EL (cell line): ENCODE data around the gene ZNF430.
"Not testable (repeated sequence)": the region's sequence is repeated elsewhere in the genome, so short reads cannot be mapped to it uniquely, and the experiment has no call there.

Experiments used
- DNase-seq: peaks from one replicate; pipeline ENCODE4 v3.0.0-alpha.2; 2016

ZNF430 gene

GRCh38 chr19:21020298-21021227 lies at the start of gene ZNF430:
TSS of gene ZNF430 (plus strand) at chr19:21020657. CDS start at chr19:21020801, 144 bp downstream.
- peak; percentile 96 for DNase-seq

DNA sequence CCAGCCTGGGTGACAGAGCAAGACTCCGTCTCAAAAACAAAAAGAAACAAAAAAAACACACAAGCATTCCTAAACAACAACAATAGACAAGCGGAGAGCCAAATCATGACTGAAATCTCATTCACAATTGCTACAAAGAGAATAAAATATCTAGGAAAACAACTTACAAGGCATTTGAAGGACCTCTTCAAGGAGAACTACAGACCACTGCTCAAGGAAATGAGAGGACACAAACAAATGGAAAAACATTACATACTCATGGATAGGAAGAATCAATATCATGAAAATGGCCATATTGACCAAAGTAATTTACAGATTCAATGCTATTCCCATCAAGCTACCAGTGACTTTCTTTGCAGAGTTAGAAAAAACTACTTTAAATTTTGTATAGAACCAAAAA lies 27.7 kb upstream of the ZNF430 start:
- DNase-seq, result not testable (repeated sequence)

DNA sequence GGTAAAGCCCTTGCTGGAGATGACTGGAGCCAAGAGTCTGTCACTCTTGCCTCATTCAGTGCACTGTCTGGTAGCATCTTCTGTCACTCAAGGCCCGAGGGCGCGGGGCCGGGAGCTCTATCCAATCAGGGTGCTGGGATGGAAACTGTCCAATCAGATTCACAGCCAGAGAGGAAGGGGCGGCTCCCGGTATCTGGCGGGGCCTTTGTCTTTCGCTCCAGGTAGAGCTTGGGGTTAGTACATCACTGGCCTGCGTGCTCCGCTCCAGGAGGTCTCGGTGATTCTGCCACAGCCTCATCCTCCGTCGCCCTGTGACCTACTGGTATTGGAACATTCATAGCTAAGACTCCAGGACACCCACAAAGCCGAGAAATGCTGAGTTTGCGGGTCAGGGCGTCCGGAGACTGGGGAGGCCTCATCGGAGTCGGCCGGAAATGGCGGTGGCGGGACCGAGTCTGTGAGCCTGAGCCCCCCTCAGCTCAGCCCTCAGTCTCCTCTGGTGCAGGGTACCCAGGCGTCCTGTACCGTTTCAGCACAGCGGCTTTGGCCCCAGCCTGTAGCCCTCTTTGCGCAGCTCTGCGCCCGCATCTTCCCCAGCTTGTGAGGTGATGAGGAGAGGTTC lies 20.6 kb upstream of the ZNF430 start:
- peak; percentile 95 for DNase-seq

DNA sequence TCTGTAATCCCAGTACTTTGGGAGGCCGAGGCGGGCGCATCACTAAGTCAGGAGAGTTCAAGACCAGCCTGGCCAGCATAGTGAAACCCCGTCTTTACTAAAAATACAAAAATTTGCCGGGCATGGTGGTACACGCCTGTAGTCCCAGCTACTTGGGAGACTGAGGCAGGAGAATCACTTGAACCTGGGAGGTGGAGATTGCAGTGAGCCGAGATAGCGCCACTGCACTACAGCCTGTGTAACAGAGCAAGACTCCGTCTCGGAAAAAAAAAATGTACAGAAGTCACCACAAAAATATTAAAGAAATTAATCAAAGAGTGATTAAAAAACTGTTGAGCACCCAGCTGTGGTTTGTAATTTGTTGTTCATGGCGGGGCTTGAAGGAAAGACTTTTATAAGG lies 781 bp downstream of the ZNF430 start:
- not testable (repeated sequence) for DNase-seq

DNA sequence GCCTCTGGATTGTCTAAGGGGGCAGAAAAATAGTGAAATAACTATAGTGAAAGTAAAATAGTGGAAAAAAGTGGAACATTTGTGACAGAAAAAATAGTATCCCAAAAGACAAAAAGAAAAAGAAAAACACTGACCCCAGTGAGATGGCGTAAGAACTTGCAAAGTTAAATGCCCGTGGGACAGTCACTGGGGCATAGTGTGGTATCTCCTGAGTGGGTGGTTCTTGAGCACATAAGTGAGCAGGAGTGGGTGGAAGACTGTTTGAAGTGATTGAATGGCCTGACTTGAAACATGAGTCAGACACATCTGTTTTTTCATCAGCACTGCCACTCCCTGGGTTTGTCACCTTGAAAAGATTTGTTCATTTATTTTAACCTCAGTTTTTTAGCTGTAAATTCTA lies 2.5 kb downstream of the ZNF430 start:
- peak; percentile 60 for DNase-seq

GRCh38 chr19:21023901-21024300 lies 3.4 kb downstream of the ZNF430 start:
- DNase-seq, result peak; percentile 49

GRCh38 chr19:21028969-21029268 lies 8.5 kb downstream of the ZNF430 start:
- no peak for DNase-seq

GRCh38 chr19:21045028-21045427 lies 24.6 kb downstream of the ZNF430 start:
- no peak for DNase-seq

- DNase-seq, result no peak
Observed at GRCh38 chr19:21046489-21046888, 26.0 kb downstream of the ZNF430 start.

DNA sequence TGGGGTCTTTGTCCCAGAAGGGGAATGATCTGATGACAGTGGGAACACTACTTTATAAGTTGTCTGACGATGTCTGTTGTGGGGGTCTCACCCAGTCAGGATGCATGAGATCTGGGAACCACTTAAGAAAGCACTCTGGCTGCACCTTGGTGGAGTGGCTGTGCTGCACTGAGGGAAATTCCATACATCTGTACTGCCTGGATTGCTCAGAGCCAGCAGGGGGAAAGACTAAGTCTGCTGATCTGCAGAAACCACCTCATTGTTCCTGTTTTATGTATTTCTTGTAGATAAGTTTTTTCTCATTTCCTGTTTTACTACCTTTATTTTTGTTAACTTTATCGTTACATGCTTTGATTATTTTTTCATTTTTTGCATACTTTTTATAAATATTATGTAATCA lies 27.3 kb downstream of the ZNF430 start:
- no peak for DNase-seq

DNA sequence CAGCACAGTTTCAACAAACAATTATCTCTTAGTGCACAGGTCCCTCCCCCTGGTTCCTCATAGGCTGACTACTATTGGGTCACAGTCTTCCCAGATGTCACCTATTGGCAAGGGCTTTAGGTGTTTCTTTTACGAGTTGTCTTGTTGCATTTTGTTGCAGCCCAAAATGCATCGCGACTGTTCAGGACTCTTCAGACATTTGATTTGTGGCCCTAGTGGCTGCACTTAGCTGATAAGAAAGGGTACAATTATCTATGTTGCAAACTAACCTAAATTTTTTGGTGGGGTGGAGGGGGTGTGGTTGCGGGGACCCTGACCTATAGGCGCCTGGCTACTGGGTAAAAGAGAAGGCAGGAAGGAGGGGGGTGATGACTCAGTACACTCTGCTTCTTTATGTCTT lies 32.4 kb downstream of the ZNF430 start:
- DNase-seq, result no peak

- DNase-seq, result no peak
Observed at GRCh38 chr19:21065336-21065735, 44.9 kb downstream of the ZNF430 start.

GRCh38 chr19:21082011-21082975 lies 61.8 kb downstream of the ZNF430 start, which contains the start of gene ZNF714:
TSS of gene ZNF714 (plus strand) at chr19:21082203. CDS start at chr19:21098269, 16,066 bp downstream.
- DNase-seq, result peak; percentile 97

- DNase-seq, result peak; percentile 71
Observed at GRCh38 chr19:21084343-21084742, 63.9 kb downstream of the ZNF430 start.

GRCh38 chr19:21087871-21088270 lies 67.4 kb downstream of the ZNF430 start:
- DNase-seq, result no peak

- peak; percentile 67 for DNase-seq
Observed at GRCh38 chr19:21092109-21092508, 71.7 kb downstream of the ZNF430 start.

GRCh38 chr19:21094347-21095025 lies 74.0 kb downstream of the ZNF430 start:
- DNase-seq, result no peak

DNA sequence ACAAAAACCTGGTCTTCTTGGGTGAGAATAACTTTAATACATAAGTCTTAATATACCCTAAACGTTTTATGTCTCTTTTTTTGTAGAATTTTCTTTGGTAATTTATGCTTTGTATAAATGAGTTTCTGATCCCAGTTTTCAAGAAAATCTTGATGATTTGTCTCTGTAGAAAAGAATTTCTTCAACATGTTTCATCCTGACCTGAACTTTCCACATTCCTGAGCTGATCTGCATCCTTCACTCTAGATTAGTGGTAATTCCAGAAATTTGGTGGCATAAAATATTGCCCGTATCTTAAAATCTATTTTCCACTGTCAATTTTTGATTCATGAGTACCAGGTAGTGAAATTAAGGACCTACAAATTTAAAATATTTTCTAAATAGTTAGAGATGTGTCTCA lies 77.8 kb downstream of the ZNF430 start:
- no peak for DNase-seq

- DNase-seq, result no peak
Observed at GRCh38 chr19:21101521-21102242, 81.2 kb downstream of the ZNF430 start.

- peak; percentile 60 for DNase-seq
Observed at GRCh38 chr19:21109116-21109515, 88.7 kb downstream of the ZNF430 start.
